Measurements from ENCODE around the gene ZBTB16.

DNA sequence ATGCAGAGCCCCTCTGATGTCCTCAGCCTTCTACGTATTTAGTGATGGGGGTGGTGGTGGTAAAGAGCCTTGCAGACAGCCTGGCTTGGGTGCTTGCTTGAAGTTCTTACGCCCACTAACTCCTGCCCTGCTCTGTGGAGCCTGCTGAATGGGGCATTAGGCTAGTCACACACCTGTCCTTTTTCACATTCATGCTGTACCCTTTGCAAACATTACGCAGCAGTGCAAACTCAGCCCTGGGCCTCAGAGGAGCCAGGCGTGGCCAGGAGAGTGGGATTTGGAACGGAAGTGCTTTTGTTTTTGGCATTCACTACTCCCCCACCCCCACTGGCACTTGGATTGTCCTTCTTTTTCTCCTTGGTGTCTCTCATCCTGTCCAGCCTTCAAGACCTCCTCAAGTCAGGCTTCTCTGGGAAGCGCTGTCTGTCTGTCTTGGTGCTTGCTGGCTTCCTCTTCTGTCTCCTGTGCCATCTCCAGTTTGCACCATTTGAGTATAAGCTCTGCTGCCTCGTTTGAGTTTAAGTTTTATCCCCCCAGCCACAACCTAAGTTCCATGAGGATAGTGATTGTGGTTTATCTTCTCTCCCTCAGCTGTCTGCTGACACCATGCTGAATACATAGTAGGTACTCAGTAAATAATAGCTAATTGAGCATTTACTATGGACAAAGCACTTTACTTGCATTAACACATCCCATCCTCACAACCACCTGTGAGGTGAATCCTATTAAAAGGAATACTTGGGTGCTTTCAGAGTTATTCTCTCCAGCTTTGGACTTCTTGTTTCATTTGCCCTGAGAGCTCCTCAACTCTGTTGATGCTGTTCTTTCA is 26.7 kb downstream of the ZBTB16 start:
- TF ChIP-seq, protein P1, sequence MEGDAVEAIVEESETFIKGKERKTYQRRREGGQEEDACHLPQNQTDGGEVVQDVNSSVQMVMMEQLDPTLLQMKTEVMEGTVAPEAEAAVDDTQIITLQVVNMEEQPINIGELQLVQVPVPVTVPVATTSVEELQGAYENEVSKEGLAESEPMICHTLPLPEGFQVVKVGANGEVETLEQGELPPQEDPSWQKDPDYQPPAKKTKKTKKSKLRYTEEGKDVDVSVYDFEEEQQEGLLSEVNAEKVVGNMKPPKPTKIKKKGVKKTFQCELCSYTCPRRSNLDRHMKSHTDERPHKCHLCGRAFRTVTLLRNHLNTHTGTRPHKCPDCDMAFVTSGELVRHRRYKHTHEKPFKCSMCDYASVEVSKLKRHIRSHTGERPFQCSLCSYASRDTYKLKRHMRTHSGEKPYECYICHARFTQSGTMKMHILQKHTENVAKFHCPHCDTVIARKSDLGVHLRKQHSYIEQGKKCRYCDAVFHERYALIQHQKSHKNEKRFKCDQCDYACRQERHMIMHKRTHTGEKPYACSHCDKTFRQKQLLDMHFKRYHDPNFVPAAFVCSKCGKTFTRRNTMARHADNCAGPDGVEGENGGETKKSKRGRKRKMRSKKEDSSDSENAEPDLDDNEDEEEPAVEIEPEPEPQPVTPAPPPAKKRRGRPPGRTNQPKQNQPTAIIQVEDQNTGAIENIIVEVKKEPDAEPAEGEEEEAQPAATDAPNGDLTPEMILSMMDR (IDR thresholded peaks at IDR 0.05) = no peak
- no peak for TF ChIP-seq POLR2A (IDR thresholded peaks at IDR 0.05)

Data from heart left ventricle (tissue), 13 donors.